ENCODE measurements around the gene PRKCE. TPM values are rescaled to one million over a fixed set of nuclear protein-coding genes. Genes with fewer than 3 reads are reported as not detected.

The PRKCE gene
- total and polyA plus RNA-seq, 2 of the 8 experiments (the other 6 are each of a cell fraction or from before 2014, with no cell fraction given), result 0.54 to 2.1 TPM

GRCh38 chr2:45881970-45882581 lies 230.6 kb downstream of the PRKCE start (continued):
- TF ChIP-seq, protein P1, sequence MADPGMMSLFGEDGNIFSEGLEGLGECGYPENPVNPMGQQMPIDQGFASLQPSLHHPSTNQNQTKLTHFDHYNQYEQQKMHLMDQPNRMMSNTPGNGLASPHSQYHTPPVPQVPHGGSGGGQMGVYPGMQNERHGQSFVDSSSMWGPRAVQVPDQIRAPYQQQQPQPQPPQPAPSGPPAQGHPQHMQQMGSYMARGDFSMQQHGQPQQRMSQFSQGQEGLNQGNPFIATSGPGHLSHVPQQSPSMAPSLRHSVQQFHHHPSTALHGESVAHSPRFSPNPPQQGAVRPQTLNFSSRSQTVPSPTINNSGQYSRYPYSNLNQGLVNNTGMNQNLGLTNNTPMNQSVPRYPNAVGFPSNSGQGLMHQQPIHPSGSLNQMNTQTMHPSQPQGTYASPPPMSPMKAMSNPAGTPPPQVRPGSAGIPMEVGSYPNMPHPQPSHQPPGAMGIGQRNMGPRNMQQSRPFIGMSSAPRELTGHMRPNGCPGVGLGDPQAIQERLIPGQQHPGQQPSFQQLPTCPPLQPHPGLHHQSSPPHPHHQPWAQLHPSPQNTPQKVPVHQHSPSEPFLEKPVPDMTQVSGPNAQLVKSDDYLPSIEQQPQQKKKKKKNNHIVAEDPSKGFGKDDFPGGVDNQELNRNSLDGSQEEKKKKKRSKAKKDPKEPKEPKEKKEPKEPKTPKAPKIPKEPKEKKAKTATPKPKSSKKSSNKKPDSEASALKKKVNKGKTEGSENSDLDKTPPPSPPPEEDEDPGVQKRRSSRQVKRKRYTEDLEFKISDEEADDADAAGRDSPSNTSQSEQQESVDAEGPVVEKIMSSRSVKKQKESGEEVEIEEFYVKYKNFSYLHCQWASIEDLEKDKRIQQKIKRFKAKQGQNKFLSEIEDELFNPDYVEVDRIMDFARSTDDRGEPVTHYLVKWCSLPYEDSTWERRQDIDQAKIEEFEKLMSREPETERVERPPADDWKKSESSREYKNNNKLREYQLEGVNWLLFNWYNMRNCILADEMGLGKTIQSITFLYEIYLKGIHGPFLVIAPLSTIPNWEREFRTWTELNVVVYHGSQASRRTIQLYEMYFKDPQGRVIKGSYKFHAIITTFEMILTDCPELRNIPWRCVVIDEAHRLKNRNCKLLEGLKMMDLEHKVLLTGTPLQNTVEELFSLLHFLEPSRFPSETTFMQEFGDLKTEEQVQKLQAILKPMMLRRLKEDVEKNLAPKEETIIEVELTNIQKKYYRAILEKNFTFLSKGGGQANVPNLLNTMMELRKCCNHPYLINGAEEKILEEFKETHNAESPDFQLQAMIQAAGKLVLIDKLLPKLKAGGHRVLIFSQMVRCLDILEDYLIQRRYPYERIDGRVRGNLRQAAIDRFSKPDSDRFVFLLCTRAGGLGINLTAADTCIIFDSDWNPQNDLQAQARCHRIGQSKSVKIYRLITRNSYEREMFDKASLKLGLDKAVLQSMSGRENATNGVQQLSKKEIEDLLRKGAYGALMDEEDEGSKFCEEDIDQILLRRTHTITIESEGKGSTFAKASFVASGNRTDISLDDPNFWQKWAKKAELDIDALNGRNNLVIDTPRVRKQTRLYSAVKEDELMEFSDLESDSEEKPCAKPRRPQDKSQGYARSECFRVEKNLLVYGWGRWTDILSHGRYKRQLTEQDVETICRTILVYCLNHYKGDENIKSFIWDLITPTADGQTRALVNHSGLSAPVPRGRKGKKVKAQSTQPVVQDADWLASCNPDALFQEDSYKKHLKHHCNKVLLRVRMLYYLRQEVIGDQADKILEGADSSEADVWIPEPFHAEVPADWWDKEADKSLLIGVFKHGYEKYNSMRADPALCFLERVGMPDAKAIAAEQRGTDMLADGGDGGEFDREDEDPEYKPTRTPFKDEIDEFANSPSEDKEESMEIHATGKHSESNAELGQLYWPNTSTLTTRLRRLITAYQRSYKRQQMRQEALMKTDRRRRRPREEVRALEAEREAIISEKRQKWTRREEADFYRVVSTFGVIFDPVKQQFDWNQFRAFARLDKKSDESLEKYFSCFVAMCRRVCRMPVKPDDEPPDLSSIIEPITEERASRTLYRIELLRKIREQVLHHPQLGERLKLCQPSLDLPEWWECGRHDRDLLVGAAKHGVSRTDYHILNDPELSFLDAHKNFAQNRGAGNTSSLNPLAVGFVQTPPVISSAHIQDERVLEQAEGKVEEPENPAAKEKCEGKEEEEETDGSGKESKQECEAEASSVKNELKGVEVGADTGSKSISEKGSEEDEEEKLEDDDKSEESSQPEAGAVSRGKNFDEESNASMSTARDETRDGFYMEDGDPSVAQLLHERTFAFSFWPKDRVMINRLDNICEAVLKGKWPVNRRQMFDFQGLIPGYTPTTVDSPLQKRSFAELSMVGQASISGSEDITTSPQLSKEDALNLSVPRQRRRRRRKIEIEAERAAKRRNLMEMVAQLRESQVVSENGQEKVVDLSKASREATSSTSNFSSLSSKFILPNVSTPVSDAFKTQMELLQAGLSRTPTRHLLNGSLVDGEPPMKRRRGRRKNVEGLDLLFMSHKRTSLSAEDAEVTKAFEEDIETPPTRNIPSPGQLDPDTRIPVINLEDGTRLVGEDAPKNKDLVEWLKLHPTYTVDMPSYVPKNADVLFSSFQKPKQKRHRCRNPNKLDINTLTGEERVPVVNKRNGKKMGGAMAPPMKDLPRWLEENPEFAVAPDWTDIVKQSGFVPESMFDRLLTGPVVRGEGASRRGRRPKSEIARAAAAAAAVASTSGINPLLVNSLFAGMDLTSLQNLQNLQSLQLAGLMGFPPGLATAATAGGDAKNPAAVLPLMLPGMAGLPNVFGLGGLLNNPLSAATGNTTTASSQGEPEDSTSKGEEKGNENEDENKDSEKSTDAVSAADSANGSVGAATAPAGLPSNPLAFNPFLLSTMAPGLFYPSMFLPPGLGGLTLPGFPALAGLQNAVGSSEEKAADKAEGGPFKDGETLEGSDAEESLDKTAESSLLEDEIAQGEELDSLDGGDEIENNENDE (IDR thresholded peaks at IDR 0.05; ENCODE audit: insufficient replicate concordance, low read length), result no peak
- TF ChIP-seq BRCA1 (IDR thresholded peaks at IDR 0.05; ENCODE audit: low read depth, low read length) (no peak), ZNF274 (IDR thresholded peaks at IDR 0.05; ENCODE audit: borderline replicate concordance, extremely low read depth, low read length) (no peak), TAF1 (IDR thresholded peaks at IDR 0.05; ENCODE audit: low read depth, low read length) (no peak), SIRT6 (IDR thresholded peaks at IDR 0.05; ENCODE audit: low read length) (no peak), PHF8 (conservative IDR thresholded peaks at IDR 0.05; ENCODE audit: low read depth, low read length) (no peak), FOSL1 (IDR thresholded peaks at IDR 0.05; ENCODE audit: insufficient read depth, low read depth, low read length) (no peak), CBX5 (IDR thresholded peaks at IDR 0.05; ENCODE audit: low read depth, low read length) (no peak), RAD21 (IDR thresholded peaks at IDR 0.05 in 1 of 2, conservative IDR thresholded peaks at IDR 0.05 in 1 of 2; ENCODE audit: low read depth in 2 of 2, low read length in 2 of 2) (no peak)
- TF ChIP-seq, protein P2, sequence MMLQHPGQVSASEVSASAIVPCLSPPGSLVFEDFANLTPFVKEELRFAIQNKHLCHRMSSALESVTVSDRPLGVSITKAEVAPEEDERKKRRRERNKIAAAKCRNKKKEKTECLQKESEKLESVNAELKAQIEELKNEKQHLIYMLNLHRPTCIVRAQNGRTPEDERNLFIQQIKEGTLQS (IDR thresholded peaks at IDR 0.05; ENCODE audit: insufficient read depth, low read depth, low read length), result no peak
